GM23338 (cell line): ENCODE data around the gene PAQR6.

Experiments used
- CREB1 ChIP-seq: fragments of 250-450 bp; sonication (Bioruptor Pico); IDR thresholded peaks from 2 replicates; pipeline ENCODE4 v1.5.0; 2020; ENCODE audit warnings: low read depth, mild to moderate bottlenecking, moderate library complexity
- CTCF ChIP-seq, 2 experiments: fragments of 200-600 bp in 1 of 2; sonication (generic) in 1 of 2; conservative IDR thresholded peaks; 2 replicates each; pipeline versions ENCODE4 v1.5.1 to v1.6.1; 2016 to 2017; ENCODE audit warnings: antibody characterized with exemption in 2 of 2, low read depth in 2 of 2, mild to moderate bottlenecking in 2 of 2, moderate library complexity in 1 of 2
- ETS1 ChIP-seq: IDR thresholded peaks from 2 replicates; pipeline ENCODE4 v1.6.1; 2016; ENCODE audit warnings: antibody characterized with exemption
- EZH2 ChIP-seq: fragments of 200-600 bp; sonication (generic); IDR thresholded peaks from one replicate; pipeline ENCODE4 v1.8.0; 2017; ENCODE audit warnings: antibody characterized with exemption, mild to moderate bottlenecking, low read depth; ENCODE audit not compliant: unreplicated experiment
- EZH2phosphoT487 ChIP-seq: fragments of 200-600 bp; sonication (generic); IDR thresholded peaks from one replicate; pipeline ENCODE4 v1.8.1; 2018; ENCODE audit warnings: antibody characterized with exemption; ENCODE audit not compliant: unreplicated experiment
- JUNB ChIP-seq: IDR thresholded peaks from one replicate; pipeline ENCODE4 v1.6.1; 2016; ENCODE audit warnings: antibody characterized with exemption; ENCODE audit not compliant: unreplicated experiment
- NANOG ChIP-seq: IDR thresholded peaks from 2 replicates; pipeline ENCODE4 v1.6.1; 2016; ENCODE audit warnings: antibody characterized with exemption, borderline replicate concordance
- POLR2AphosphoS5 ChIP-seq: IDR thresholded peaks from 2 replicates; pipeline ENCODE4 v1.6.1; 2016; ENCODE audit warnings: antibody characterized with exemption, low read depth
- ZNF331 ChIP-seq: fragments of 250-450 bp; sonication (Bioruptor Pico); IDR thresholded peaks from 2 replicates; pipeline ENCODE4 v1.5.0; 2020; ENCODE audit warnings: low read depth, mild to moderate bottlenecking, moderate library complexity
- TF ChIP-seq, protein P1 (sequence below): IDR thresholded peaks from one replicate; pipeline ENCODE4 v1.6.1; 2018; ENCODE audit warnings: antibody characterized with exemption; ENCODE audit not compliant: unreplicated experiment

GRCh38 chr1:156257711-156258110, 9.9 kb upstream of the PAQR6 start:
- TF ChIP-seq CTCF (conservative IDR thresholded peaks at IDR 0.05; ENCODE audit: low read depth in 2 of 2): no peak
- no peak for TF ChIP-seq POLR2AphosphoS5
- TF ChIP-seq EZH2: no peak
- TF ChIP-seq, protein P1, sequence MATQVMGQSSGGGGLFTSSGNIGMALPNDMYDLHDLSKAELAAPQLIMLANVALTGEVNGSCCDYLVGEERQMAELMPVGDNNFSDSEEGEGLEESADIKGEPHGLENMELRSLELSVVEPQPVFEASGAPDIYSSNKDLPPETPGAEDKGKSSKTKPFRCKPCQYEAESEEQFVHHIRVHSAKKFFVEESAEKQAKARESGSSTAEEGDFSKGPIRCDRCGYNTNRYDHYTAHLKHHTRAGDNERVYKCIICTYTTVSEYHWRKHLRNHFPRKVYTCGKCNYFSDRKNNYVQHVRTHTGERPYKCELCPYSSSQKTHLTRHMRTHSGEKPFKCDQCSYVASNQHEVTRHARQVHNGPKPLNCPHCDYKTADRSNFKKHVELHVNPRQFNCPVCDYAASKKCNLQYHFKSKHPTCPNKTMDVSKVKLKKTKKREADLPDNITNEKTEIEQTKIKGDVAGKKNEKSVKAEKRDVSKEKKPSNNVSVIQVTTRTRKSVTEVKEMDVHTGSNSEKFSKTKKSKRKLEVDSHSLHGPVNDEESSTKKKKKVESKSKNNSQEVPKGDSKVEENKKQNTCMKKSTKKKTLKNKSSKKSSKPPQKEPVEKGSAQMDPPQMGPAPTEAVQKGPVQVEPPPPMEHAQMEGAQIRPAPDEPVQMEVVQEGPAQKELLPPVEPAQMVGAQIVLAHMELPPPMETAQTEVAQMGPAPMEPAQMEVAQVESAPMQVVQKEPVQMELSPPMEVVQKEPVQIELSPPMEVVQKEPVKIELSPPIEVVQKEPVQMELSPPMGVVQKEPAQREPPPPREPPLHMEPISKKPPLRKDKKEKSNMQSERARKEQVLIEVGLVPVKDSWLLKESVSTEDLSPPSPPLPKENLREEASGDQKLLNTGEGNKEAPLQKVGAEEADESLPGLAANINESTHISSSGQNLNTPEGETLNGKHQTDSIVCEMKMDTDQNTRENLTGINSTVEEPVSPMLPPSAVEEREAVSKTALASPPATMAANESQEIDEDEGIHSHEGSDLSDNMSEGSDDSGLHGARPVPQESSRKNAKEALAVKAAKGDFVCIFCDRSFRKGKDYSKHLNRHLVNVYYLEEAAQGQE: no peak
- TF ChIP-seq ZNF331: no peak
- no peak for TF ChIP-seq JUNB
- no peak for TF ChIP-seq ETS1
- TF ChIP-seq NANOG: no peak
- TF ChIP-seq EZH2phosphoT487: no peak
- TF ChIP-seq CREB1: no peak
